Kidney (tissue), 14 donors: ENCODE data around the gene FAM107A. TPM values are rescaled to one million over a fixed set of nuclear protein-coding genes. Genes with fewer than 3 reads are reported as not detected.

Source experiments
- DNase-seq, 5 donors: peaks; one replicate each; pipeline ENCODE4 v3.0.0-alpha.2; 2013 to 2020
- FAIRE-seq: peaks from 2 replicates; lab custom pipeline; 2012; peaks lifted over from hg19 to GRCh38; lab: Jason Lieb, UNC
- H3K27ac ChIP-seq, 2 donors: one replicate each; pipeline ENCODE4 v1.7.0; 2013; ENCODE audit warnings: low read depth in 2 of 2, low read length in 2 of 2, inconsistent platforms in 1 of 2
- H3K27me3 ChIP-seq: one replicate; pipeline ENCODE4 v1.7.1; 2013; ENCODE audit warnings: low read length, inconsistent platforms; ENCODE audit not compliant: control insufficient read depth, insufficient read depth
- H3K36me3 ChIP-seq, 3 donors: one replicate each; pipeline versions ENCODE4 v1.7.0 to v1.7.1; 2013; ENCODE audit warnings: low read length in 3 of 3, control low read depth in 1 of 3, inconsistent platforms in 1 of 3; ENCODE audit not compliant: insufficient read depth in 3 of 3, control insufficient read depth in 2 of 3
- H3K4me1 ChIP-seq, 3 donors: one replicate each; pipeline versions ENCODE4 v1.7.0 to v1.7.1; 2013; ENCODE audit warnings: low read length in 3 of 3, inconsistent platforms in 1 of 3, low read depth in 1 of 3; ENCODE audit not compliant: control insufficient read depth in 2 of 3, insufficient read depth in 2 of 3
- H3K4me3 ChIP-seq, 3 donors: one replicate each; pipeline versions ENCODE4 v1.7.0 to v1.8.1; 2013; ENCODE audit warnings: low read length in 3 of 3, control low read depth in 1 of 3, inconsistent platforms in 1 of 3
- H3K9ac ChIP-seq, 3 donors: one replicate each; pipeline versions ENCODE4 v1.7.0 to v1.7.1; 2013; ENCODE audit warnings: low read length in 3 of 3, control low read depth in 1 of 3, inconsistent platforms in 1 of 3
- H3K9me3 ChIP-seq, 3 donors: one replicate each; pipeline versions ENCODE4 v1.7.0 to v1.7.1; 2013; ENCODE audit warnings: low read length in 3 of 3, control low read depth in 1 of 3, inconsistent platforms in 1 of 3; ENCODE audit not compliant: control insufficient read depth in 2 of 3, insufficient read depth in 1 of 3
- intact Hi-C: fragments of 100-400 bp; cut with DNase I; formaldehyde crosslinking; loops from one replicate; pipeline ENCODE4 v1.11.1; 2022
- polyA plus RNA-seq: library from polyadenylated mRNA; stranded (reverse); fragments of 350-450 nt; fragmentation: Illumina TruSeq; extraction: RNeasy Lipid Tissue Mini Kit (QIAGEN cat#74804); gene quantifications from one replicate; pipeline ENCODE4 v1.2.3, GENCODE V29; 2014; ENCODE audit warnings: low read depth, low replicate concordance; ENCODE audit not compliant: insufficient read depth
- total RNA-seq: library from RNA; stranded (reverse); fragmentation: NEBNext Ultra II Directional; extraction: Animal tissue kit (Norgen Biotek cat#: 25700); gene quantifications from one replicate; pipeline ENCODE4 v1.2.1, GENCODE V29; 2021
- TF ChIP-seq, protein P1 (sequence below): IDR thresholded peaks from 3 replicates; pipeline ENCODE4 v1.5.1; 2012; ENCODE audit warnings: mild to moderate bottlenecking, moderate library complexity, borderline replicate concordance; ENCODE audit not compliant: insufficient read depth; ENCODE audit errors: extremely low read depth
- donor health status: control.
- donor health status: control.
- donor health status: control.
- donor health status: control.
- donor health status: control.
- donor health status: DM: yes; HTN: yes; CAD: no.
- donor health status: Normal renal cell carcinoma (clear cell type).

Gene FAM107A
- total and polyA plus RNA-seq, 2 donors from 2014 or later: 52.5 to 180 TPM

DNA sequence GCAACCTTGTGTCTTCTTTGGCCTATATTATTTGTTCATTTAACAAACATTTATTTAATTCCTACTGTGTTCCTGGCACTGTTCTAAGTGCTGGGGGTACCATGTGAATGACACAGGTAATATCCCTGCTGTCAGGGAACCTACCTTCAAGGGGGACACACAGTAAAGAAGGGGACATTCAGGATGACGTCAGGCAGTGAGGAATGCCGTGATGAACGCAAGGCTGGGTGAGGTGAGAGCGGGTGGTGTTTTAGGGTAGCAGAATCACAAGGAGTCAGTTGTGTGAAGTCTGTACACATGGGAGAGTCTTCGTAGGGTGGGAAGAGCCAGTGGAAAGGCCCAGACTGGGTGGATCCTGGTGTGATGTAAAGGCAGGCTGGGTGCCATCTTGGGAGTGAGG lies 1.7 kb upstream of the FAM107A start:
- Histone ChIP-seq H3K4me3 (no peak overlapping the region), H3K36me3 (no peaks in the 10 kb centered on the region), H3K27me3 (no peaks in the 10 kb centered on the region), H3K4me1 (peaks cover 0 to 33% (median 17%) of the 10 kb centered on the region in 3 donors), H3K9me3 (no peaks in the 10 kb centered on the region), H3K27ac (no peak overlapping the region), H3K9ac (no peak overlapping the region)
- FAIRE-seq (no peak), DNase-seq (no peak)
- intact Hi-C loops: no loop called here
- TF ChIP-seq, protein P1, sequence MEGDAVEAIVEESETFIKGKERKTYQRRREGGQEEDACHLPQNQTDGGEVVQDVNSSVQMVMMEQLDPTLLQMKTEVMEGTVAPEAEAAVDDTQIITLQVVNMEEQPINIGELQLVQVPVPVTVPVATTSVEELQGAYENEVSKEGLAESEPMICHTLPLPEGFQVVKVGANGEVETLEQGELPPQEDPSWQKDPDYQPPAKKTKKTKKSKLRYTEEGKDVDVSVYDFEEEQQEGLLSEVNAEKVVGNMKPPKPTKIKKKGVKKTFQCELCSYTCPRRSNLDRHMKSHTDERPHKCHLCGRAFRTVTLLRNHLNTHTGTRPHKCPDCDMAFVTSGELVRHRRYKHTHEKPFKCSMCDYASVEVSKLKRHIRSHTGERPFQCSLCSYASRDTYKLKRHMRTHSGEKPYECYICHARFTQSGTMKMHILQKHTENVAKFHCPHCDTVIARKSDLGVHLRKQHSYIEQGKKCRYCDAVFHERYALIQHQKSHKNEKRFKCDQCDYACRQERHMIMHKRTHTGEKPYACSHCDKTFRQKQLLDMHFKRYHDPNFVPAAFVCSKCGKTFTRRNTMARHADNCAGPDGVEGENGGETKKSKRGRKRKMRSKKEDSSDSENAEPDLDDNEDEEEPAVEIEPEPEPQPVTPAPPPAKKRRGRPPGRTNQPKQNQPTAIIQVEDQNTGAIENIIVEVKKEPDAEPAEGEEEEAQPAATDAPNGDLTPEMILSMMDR: no peak

DNA sequence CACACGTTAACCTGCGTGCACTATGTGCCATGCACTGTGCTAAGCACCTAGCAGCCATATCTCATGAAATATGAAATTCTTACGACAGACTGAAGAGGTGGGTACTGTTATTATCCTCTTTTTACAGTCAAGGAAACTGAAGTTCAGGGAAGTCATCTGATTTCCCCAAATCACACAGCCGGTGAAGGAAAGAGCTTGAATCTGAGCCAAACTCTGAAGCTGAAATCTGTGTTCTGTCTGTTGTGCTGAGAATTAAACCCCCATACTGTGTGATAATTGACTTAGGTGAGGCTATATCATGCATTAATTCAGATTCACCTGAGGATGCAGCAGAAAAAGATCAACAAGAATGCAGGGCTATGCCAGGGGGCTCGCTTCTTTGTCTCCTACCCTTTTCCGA lies 475 bp downstream of the FAM107A start:
- intact Hi-C loops: no loop called here

DNA sequence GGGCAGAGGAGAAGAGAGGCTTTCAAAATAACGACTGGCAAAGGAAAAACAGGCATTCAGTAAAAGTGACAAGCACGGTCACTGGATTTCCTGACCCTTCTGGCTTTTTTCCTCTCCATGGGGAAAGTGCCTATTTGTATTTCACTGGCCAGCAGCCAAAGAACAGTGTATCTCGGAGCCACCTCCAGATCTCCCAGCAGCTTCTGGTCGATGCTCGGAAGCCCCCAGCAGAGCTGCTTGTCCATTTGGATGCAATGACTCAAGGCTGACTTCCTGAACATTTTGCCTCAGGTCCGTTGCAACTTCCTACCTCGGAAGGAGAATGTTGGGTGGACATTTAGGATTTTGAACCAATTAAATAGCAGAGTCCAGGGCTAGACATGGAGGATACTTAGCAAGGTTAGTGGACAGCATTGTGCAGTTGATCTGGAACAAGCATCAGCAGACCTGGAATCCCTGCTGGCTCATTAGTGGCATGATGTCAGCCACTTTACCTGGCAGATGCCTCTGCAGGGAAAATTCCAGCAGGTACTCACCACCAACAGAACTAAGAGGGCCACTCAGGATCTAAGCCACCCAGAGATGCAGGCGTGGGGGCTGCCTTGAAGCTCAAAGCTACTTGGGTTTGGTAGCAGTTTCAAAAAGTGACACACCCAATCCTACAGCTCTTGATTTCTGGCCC lies 1.1 kb downstream of the FAM107A start:
- TF ChIP-seq, protein P1: no peak
- Histone ChIP-seq H3K9ac (peak overlapping the region in 2 of 3 donors; percentile 6 to 65), H3K27me3 (no peaks in the 10 kb centered on the region), H3K36me3 (no peaks in the 10 kb centered on the region), H3K4me3 (peak overlapping the region in 2 of 3 donors; percentile 46 to 49), H3K27ac (peak overlapping the region; percentile 78 to 81), H3K4me1 (peaks cover 0 to 31% (median 5%) of the 10 kb centered on the region in 3 donors), H3K9me3 (no peaks in the 10 kb centered on the region)
- no peak for FAIRE-seq
- intact Hi-C loops: no loop called here
- no peak for DNase-seq

More for the DNA sequence above, 475 bp downstream of the FAM107A start:
- FAIRE-seq: no peak
- Histone ChIP-seq H3K4me1 (peaks cover 0 to 31% (median 9%) of the 10 kb centered on the region in 3 donors), H3K27me3 (no peaks in the 10 kb centered on the region), H3K9me3 (no peaks in the 10 kb centered on the region), H3K27ac (peak overlapping the region; percentile 78 to 81), H3K4me3 (peak overlapping the region in 2 of 3 donors; percentile 46 to 49), H3K36me3 (no peaks in the 10 kb centered on the region), H3K9ac (peak overlapping the region in 2 of 3 donors; percentile 26 to 65)
- TF ChIP-seq, protein P1: no peak
- no peak for DNase-seq
